ENCODE data around the gene SRSF5.

The SRSF5 gene

DNA sequence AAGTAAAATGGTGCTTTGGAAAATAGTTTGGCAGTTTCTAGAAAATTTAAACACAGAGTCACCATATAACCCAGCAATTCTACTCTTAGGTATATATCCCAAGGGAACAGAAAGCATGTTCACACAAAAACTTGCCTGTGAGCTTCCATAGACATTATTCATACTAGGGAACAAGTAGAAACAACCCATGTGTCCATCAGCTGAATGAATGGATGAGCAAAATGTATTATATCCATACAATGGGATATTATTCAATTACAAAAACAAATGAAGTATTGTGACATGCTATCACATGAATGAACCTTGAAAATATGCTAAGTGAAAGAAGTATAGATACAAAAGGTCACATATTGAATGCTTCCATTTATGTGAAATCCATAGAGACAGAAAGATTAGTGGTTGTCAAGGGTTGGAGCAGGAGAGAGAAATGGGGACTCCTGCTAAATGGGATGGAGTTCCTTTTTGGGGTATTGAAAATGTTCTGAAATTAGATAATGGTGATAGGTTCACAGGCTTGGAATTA lies 22.2 kb downstream of the SRSF5 start:
- no peak for DNase-seq (ENCODE audit: low read depth, low spot score)
- in situ Hi-C loops (cut with HindIII; ENCODE audit: low sequenced_read_pairs), result no loop called here
- TF ChIP-seq, protein P1, sequence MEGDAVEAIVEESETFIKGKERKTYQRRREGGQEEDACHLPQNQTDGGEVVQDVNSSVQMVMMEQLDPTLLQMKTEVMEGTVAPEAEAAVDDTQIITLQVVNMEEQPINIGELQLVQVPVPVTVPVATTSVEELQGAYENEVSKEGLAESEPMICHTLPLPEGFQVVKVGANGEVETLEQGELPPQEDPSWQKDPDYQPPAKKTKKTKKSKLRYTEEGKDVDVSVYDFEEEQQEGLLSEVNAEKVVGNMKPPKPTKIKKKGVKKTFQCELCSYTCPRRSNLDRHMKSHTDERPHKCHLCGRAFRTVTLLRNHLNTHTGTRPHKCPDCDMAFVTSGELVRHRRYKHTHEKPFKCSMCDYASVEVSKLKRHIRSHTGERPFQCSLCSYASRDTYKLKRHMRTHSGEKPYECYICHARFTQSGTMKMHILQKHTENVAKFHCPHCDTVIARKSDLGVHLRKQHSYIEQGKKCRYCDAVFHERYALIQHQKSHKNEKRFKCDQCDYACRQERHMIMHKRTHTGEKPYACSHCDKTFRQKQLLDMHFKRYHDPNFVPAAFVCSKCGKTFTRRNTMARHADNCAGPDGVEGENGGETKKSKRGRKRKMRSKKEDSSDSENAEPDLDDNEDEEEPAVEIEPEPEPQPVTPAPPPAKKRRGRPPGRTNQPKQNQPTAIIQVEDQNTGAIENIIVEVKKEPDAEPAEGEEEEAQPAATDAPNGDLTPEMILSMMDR (IDR thresholded peaks at IDR 0.05; ENCODE audit: low read depth, low read length), result no peak
- no peak overlapping the region for H3K4me3 ChIP-seq (ENCODE audit: low read depth, low read length)

DNA sequence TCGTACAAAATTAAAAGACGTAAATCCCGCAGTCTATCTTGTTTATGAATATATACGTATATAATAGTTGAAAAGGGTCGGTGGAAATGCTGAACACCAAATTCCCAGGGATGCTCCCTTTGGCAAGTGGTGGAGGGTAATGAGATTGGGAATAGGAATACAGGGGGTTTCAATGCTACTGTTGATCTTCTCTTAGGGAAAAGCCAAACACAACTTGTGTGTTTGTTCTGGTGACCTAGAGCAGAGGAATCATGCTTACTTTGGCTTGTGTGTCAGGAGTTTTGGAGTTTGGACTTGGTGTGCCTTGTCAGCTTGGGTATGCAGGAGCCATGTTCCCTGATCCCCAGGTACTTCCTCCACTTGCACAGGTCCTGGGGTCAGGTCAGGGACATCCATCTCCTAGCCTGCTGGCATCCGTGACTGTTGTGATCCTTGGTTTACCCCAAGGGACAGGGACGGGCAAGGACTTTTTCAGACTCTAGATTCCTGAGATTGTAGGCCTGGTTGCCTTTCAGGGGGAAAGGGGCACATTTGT lies 26.0 kb downstream of the SRSF5 start:
- in situ Hi-C loops (cut with HindIII; ENCODE audit: low sequenced_read_pairs), result no loop called here
- TF ChIP-seq, protein P1 (IDR thresholded peaks at IDR 0.05; ENCODE audit: low read depth, low read length), result no peak
- no peak for DNase-seq (ENCODE audit: low read depth, low spot score)
- no peak overlapping the region for H3K4me3 ChIP-seq (ENCODE audit: low read depth, low read length)

DNA sequence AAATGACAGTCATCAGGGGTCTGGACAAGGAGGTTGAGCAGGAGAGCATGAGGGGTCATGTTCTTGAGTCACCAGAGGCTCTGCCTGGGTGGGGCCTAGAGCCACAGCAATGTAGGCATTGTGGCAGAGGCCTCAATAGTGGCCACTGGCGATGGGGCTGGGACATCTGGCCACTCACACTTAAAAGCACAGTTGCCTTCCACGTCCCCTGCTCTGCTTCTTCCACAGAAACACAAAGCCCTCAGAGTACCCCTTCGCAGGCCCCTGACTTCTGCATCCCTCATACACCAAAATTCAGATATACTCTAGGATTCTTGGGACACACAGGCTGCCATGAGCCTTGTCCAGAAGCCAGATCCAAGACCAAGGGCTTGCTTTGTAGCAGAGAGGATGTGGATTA lies 27.8 kb downstream of the SRSF5 start:
- in situ Hi-C loops (cut with HindIII; ENCODE audit: low sequenced_read_pairs), result no loop called here
- TF ChIP-seq, protein P1 (IDR thresholded peaks at IDR 0.05; ENCODE audit: low read depth, low read length), result no peak
- no peak overlapping the region for H3K4me3 ChIP-seq (ENCODE audit: low read depth, low read length)
- no peak for DNase-seq (ENCODE audit: low read depth, low spot score)

DNA sequence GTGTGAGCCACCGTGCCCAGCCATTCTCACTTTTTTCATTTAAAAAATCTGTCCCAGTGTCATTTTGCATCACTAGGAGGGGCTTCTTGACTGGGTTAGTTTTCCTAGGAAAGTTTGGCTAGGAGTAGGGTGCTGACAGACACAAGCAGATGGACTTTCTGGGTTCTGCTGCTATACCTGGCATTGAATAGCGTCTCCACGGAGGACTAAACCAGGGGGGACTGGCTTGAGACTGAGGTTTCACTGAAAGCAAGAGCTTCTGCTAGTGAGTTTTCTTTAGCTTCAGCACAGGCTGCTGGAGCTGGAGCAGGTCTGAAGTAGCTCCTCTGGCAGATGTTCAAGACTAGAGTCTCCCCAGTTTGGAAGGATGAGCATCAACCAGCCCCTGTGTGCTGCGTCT lies 28.7 kb downstream of the SRSF5 start:
- in situ Hi-C loops (cut with HindIII; ENCODE audit: low sequenced_read_pairs), result no loop called here
- TF ChIP-seq, protein P1 (IDR thresholded peaks at IDR 0.05; ENCODE audit: low read depth, low read length), result no peak
- no peak for DNase-seq (ENCODE audit: low read depth, low spot score)
- no peak overlapping the region for H3K4me3 ChIP-seq (ENCODE audit: low read depth, low read length)

DNA sequence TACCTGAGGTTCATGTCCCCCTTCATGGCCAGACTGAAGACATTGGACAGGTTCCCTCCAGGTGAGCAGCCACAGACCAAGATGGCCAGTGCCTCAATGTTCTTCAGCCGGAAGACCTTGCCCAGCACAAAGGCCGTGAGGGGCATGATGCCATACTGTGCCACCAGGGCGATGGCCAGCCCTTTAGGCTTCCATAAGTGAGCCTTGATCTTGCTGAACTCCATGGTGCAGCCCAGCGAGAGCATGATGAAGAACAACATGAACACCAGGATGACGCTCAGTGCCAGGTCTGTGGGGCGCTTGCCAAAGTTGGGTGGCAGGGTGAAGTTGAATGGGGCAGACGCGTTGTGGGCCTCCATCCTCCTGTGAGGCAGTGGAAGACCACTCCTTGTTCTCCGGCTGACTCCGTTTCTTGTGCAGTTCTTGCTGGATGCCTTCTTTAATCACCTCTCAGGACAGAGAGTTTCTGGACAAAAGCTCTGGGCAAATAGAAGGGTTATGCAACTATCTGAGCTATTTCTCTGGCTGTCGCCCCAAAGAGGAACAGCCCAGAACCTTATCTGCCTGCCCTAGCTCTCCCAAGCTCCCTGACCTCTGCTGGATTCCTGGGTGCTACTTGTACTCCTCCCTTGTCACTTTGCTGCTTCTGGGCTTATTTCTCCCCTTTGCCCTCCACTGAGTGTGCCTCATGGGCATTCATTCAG lies 30.0 kb downstream of the SRSF5 start, which contains the start of gene SLC10A1:
TSS of gene SLC10A1 (minus strand) at position 445 of the 704 bp plus-strand sequence. CDS start at position 359, 86 bp downstream.
- DNase-seq (ENCODE audit: low read depth, low spot score), result no peak
- TF ChIP-seq, protein P1 (IDR thresholded peaks at IDR 0.05; ENCODE audit: low read depth, low read length), result no peak
- no peak within 1 kb of the TSS for H3K4me3 ChIP-seq (ENCODE audit: low read depth, low read length)
- in situ Hi-C loops (cut with HindIII; ENCODE audit: low sequenced_read_pairs), result no loop called here

DNA sequence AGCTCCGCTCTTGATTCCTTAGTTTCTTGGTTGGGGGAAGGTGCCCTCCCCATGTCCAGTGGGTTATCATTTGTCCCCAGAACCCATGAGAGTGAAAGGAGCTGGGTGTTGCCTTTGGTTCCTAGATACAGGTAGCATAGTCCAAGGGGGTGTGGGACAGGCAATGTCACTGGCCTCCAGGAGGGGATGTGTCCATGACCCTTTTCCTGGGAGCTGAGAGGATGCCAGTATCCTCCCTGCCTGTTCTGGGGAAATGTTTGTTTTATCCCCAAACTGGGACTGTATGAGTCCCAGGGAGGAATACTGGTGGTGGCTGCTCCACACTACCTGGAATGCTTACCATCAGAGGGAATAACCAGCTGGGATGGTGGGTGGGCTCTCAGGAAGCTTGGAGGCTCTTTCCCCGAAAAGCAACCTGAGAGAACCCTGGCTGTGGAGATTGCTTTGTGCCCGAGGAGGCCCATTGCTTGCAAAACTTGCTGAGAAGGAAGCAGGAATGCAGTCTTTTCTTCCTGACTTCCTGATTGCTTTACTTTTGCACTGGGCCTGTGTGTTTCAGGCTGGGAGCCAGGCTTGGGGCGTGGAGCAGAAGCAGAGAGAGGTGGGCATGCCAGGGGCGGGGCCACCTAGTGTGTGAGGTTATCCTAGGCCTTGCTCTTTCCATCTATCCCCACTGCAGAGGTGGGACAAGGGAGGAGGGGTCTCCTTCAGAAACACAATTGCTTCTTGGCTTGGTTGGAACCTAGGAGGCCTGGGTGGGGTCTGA lies 30.8 kb downstream of the SRSF5 start:
- in situ Hi-C loops (cut with HindIII; ENCODE audit: low sequenced_read_pairs), result no loop called here
- no peak for DNase-seq (ENCODE audit: low read depth, low spot score)
- TF ChIP-seq, protein P1 (IDR thresholded peaks at IDR 0.05; ENCODE audit: low read depth, low read length), result no peak
- H3K4me3 ChIP-seq (ENCODE audit: low read depth, low read length), result no peak overlapping the region
